ENCODE data around the gene HS6ST3.

- TF ChIP-seq FOXA1 (IDR thresholded peaks at IDR 0.05) = no peak
- TF ChIP-seq FOXK2 (IDR thresholded peaks at IDR 0.05) = no peak
- no peak for TF ChIP-seq ELF4 (IDR thresholded peaks at IDR 0.05)
- TF ChIP-seq BHLHE40 (IDR thresholded peaks at IDR 0.05; ENCODE audit: borderline replicate concordance) = no peak
- no peak for TF ChIP-seq HDGF (IDR thresholded peaks at IDR 0.05; ENCODE audit: borderline replicate concordance)
- no peak for TF ChIP-seq L3MBTL2 (conservative IDR thresholded peaks at IDR 0.05)
- no peak for TF ChIP-seq CTBP1 (IDR thresholded peaks at IDR 0.05; ENCODE audit: borderline replicate concordance)
- no peak for TF ChIP-seq SP1 (IDR thresholded peaks at IDR 0.05)
- TF ChIP-seq FOXM1 (IDR thresholded peaks at IDR 0.05; ENCODE audit: borderline replicate concordance) = no peak
- no peak for TF ChIP-seq SUZ12 (IDR thresholded peaks at IDR 0.05)
- no peak for TF ChIP-seq PKNOX1 (IDR thresholded peaks at IDR 0.05)
- no peak for TF ChIP-seq TARDBP (IDR thresholded peaks at IDR 0.05)
- no peak for TF ChIP-seq ZNF384 (IDR thresholded peaks at IDR 0.05)
These were observed 561.7 kb downstream of the HS6ST3 start for GRCh38 chr13:96651598-96651997.

Data from HEK293T (cell line).